ENCODE results near the gene KCNA2.

KCNA2 gene

DNA sequence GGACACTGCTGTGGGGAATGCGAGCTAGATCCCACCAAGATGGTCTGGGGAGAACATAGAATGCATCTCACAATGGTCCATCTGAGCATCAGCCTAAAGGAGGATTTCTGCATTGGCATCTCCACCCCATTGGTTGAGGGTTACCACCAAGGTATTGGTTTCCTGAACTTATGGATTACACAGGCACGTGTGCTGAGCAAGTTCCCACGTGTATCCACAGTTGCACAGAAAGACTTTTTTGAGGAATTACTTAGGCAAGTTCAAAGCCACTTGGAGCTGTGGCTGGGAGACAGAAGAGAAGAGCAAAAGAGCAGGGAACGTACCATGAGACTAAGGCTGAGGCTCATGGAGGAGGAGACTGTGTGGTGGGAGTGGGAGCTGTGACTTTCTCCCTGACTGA is 43.1 kb downstream of the KCNA2 start:
- no peak for DNase-seq

DNA sequence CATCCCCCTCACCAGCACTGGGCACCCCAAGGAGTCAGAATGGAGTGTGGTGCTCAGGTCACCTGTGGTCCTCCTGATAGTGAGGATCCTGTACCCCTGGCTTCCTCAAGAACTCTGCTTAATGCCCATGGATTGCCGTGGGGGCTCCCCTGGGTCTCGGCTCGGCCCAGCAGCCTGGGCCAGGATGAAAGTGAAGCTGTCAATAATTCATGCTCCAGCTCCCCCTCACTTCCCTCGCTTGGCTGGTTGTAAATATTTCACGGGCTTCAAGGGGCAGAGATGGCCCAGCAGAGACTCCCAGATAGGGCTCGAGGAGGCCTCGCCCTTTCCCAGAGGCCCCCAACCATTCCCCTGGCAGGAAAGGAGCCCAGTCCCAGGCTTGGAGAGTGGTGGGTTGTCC is 44.6 kb downstream of the KCNA2 start:
- no peak for DNase-seq

DNA sequence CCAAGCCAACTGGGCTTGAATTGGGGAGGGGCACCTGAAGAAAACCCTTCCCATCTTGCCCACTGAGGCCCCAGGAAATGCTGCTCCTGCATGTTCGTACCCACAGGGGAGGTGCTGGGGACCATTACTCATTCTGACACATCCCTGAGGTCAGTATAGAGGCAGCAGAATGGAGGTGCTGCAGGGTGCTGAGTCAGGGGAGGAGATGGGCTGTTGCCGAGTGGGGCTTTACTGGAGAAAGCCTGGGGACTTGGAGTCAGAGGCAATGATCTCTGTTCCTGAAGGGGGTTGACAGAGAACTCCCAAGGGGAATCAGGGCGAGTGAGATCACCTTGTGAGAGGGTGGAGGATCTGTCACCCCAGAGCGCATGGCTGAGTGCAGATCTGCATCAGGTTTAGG is 47.0 kb downstream of the KCNA2 start:
- no peak for DNase-seq

DNA sequence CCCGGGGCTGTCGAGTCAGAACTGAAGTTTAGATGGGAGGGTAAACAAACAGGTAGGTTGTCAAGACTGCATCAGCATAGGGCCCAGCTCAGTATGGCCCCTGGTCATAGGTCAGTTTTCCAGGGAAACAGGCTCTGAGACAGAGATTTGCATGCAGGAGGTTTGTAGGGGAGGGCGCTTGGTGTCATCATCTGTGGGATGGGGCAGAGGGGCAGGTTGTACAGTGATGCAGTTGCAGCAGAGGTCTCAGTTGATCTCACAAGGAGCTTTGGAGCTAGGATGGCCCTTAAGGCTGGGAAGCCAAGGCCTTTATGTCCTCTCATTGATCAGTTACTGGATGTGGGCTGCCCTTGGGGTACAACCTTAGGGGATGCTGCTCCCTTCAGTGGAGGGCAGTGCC is 48.7 kb downstream of the KCNA2 start:
- DNase-seq: no peak

DNA sequence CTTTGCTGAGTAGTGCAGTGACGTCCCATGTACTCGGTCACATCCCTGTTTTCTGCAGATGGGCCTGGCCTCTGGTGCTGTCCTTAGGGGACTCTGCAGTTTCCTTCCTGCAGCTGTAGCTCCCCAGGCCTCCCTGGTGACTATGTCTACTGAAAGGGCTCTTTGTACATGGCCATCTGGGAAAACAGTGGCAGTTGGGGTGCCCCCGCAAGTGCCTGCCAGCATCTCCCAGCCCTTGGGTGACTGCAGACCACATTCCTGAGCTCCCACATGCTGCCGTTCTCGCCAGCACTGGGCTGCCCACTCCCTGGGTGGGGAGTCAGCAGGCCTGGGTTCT is 49.7 kb downstream of the KCNA2 start:
- no peak for DNase-seq

DNA sequence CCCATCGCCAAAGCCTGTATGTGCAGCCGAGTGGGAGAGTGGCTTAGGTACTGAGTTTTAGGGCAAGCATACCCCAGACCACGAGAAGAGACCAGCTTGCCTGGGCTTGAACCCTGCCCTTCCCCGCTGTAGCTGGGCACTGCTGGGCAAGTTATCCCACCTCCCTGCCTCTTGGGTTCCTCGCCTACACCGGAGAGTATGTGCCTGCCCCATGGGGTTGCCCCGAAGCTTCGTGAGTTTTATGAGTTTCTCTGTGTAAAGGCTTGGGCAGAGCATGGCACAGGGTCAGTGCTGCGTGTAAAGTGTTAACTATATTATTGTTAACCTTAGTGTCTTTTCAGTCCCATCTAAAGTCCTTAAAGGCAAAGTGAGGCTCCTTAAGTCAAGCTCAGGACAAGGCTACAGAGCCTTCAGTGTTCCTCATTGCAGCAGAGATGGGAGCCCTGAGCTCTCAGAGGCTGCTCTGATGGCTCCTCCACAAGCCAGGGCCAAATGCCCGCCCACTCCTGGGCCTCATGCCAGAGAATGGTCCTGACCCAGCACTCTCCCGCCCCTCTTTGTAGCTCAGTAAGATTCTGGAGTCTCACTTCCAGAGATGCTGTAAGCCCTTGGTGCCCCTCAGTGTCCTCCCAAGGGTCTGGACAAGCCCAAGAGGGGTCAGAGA is 50.2 kb downstream of the KCNA2 start:
- no peak for DNase-seq

DNA sequence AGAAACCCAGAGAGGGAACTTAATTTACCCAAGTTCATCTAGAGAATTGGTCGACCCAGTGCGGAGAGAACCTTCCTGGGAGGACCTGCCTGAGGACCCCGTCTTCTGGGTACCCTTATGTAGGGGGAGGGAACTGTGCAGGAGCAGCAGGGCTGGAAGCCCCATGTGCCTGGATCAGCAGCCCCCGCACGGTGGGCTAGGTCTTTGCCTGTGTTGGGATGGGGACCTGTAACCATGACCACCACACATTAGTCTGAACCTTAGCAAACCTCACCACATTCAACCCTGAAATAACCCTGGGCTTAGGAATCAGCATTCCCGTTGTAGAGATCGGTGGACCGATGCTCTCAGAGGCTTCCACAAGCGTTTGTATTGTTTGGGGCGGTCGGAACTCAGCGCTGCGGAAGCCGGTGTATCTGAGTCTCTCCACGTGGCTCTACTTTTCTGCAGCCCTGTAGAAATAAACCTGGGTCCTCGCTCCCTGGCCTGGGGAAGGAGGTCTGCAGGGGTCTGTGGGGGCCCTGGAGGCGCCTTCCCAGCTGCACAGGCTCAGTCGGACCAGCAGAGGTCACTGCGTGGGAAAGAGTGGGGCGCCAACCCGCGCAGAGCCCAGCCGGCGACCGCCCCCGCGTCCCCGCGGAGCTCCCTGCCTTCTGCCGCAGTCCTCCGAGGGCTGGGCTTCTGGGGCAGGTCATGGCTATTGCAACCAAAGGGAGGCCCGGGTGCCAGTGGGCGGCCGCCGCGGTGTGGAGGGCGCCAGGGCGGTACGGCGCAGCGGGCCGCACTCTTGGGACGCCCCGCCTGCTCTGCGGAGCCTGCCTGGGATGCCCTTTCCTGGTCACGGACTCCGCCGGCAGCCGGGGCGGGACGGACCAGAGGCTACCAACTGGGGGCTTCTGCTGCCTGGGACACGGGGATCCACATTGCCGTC is 51.0 kb downstream of the KCNA2 start:
- no peak for DNase-seq

DNA sequence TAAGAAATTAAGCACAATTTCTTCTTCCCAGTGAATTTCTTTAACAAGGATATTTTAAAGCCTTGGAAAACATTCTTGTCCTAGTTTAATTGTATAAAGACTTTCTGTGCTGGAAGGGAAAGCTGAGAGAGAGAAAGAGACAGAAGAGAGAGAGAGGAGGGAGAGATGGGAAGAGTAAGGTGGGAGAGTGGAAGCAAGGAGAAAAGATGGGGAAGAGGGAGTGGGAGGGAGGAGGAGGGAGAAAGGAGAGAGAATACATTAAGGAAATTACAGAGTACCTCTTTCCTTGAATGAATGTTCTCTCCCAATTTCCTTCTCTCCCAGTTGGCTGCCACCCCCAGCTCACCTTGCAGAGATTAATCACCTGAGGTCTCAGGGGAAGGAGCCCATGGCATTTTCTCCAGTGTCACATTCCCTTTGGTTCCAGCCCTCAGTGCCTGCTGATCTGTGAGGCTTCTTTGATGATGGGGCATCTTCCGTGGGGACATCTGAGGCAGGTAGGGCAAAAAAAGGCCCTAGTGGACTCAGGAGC is 54.8 kb downstream of the KCNA2 start:
- no peak for DNase-seq

DNA sequence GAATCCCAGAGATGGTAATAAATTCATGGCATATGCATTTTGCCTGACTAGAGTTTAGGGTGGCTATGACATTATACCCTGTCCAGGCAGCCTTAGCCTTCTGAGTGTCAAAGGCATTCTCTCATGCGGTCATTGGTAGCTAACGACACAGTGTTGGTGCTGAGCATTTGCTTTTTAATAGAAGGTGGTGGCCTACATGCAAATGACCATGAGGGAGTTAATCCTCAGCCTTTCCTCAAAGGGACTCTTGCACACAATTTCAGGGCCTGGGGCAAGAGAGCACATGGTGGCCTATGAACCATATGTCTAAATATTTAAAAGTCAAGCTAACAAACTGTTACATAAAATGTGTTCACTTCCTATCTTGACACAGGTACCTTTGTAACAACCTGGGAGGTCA is 56.3 kb downstream of the KCNA2 start:
- no peak for DNase-seq

DNA sequence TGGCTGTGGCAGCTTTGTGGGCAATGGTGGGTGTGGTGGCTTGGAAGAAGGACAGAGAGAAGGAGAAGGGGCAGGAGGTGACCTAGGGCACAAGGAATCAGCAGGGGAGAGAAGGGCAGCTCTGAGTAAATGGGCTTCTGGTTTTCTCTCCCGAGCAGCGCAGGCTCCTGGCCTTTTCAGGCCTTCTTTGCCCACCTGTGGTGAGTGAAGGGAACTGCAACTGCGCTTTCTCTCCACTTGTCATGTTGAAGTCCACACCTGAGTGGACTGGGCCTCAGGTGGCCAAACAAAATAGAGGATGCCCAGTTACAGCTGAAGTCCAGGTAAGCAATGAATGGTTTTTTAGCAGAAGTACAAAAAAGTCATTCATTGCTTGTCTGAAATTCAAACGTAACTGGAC is 57.8 kb downstream of the KCNA2 start:
- DNase-seq: no peak

DNA sequence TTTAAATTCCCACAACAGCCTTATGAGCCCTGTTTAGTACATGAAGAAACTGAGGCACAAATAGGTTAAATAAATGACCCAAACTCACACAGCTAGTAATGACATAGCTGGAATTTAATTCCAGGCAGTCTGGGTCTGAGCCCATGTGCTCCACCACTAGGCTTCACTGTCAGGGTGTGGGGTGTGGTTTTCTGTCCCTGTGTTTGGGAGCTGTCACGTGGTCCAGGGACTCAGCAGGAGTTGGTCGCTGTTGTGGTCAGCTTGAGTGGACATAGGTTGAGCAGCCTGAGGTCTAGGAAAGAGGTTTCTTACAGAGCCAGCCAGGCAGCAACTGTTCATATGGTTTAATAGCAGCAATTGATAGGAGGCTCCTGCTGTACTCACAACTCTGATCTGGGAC is 59.1 kb downstream of the KCNA2 start:
- no peak for DNase-seq

DNA sequence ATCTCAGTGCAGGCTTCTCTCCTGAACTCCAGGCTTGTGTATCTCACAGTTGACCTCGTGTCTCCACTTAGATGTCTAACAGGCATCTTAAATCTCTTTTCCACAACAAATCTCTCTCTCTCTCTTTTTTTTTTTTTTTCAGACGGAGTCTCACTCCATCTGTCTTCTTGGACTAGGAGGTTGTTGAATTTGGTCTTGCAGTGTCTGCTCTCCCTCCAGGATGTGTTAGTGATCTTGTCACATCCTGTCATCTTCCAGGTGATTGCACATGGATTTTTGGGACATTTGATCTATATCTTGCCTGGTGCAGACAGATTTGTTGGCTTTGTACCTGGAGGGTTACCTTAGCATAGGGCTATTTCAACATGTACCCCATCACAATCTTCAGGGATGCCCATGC is 60.7 kb downstream of the KCNA2 start:
- DNase-seq: no peak

DNA sequence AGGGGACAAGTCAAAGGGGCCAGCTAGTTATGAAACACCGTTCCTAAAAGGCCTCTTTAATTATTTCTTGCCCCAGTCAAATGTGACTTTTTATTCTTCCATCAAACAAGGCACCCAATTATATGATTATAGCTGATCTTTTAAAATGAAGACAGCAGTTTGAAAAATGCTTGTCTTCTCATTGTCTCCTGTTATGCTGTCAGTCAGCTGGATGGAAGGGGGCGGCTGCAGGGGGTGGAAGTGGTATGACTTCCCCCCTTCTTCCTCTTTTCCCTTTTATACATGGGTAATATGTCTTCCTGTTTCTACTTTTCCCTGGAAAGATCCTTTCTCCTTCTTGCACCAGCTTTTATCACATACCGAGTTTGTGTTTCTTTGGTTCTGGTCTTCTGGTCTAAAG is 61.4 kb downstream of the KCNA2 start:
- DNase-seq: no peak
